ENCODE data around the gene MRPL1. TPM values are rescaled to one million over a fixed set of nuclear protein-coding genes. Genes with fewer than 3 reads are reported as not detected.

Gene MRPL1
- total RNA-seq, 4 donors from 2014 or later, result 17.1 to 25.6 (median 20.4) TPM

DNA sequence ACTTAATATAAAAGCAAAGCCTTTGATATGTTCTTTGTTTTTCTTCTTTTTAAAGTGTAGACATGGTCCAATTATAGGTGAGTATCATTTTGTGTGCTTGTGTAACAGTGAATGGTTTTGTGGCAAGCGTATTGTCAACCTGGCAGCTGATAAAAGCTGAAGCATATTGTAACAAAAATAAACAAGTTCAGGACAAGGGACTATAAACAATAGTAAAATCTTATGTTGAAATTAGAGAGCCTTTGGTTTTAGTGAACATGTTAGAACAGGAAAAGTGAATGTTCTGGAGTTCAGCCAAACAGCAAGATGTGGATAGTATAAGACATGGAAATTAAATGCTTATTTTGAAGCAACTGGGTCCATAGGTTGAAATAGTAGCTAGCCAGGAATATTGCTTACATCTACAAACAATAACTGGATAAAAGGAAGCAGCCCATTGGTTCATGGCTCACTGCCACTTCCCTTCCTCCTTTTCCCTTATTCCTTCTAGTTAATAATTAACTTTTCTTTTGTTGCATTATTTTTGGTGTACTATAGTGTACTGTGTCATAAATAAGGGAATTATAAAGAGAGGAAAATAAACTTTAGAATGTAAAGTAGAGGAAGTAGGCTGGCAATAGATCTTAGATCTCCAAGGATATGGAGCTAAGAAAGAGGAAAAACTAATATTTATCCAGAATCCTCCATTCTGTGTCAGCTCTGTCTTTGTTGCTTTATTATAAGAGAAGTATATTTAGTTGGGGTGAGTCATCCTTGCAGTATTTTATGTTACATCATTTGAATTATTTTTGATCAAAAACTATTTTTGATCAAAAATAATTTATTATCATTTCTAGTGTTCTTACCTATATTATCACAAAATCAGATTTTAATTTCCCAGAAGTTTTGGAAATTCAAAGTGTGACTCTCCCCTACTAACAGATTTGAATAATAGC is 65.6 kb downstream of the MRPL1 start:
- 88% methylated on average over 1 of the region's 1 CpG; no CpG with 5 or more reads in 1 of the 2 donors for WGBS, 2 donors (ENCODE audit: low coverage in 1 of 2)
- no peak for ATAC-seq
- Histone ChIP-seq H3K27ac (no peak overlapping the region), H3K4me3 (no peak overlapping the region), H3K4me1 (peaks cover 0 to 2% (median 0%) of the 10 kb centered on the region in 3 donors), H3K27me3 (no peaks in the 10 kb centered on the region), H3K9me3 (no peaks in the 10 kb centered on the region), H3K36me3 (peaks cover 0 to 28% of the 10 kb centered on the region in 2 donors)
- TF ChIP-seq EP300 (IDR thresholded peaks at IDR 0.05) (no peak), POLR2AphosphoS5 (IDR thresholded peaks at IDR 0.05) (no peak), POLR2A (IDR thresholded peaks at IDR 0.05) (no peak), CTCF (IDR thresholded peaks at IDR 0.05) (no peak)

- no peak for ATAC-seq
- WGBS, 2 donors (ENCODE audit: low coverage in 1 of 2), result 81 to 98% methylated on average over 4 to 5 of the region's 7 CpGs
- TF ChIP-seq POLR2A (IDR thresholded peaks at IDR 0.05) (no peak), CTCF (IDR thresholded peaks at IDR 0.05) (no peak), POLR2AphosphoS5 (IDR thresholded peaks at IDR 0.05) (no peak), EP300 (IDR thresholded peaks at IDR 0.05) (no peak)
- H3K36me3 ChIP-seq, result peaks cover 0 to 36% of the 10 kb centered on the region in 2 donors
- no peak overlapping the region for H3K27ac ChIP-seq
- H3K9me3 ChIP-seq, result no peaks in the 10 kb centered on the region
- peaks cover 0 to 2% (median 0%) of the 10 kb centered on the region in 3 donors for H3K4me1 ChIP-seq
- H3K27me3 ChIP-seq, result no peaks in the 10 kb centered on the region
- H3K4me3 ChIP-seq, result no peak overlapping the region
Measured at GRCh38 chr4:77930154-77930639, 67.6 kb downstream of the MRPL1 start.

- Histone ChIP-seq H3K36me3 (peaks cover 0 to 43% of the 10 kb centered on the region in 2 donors), H3K9me3 (no peaks in the 10 kb centered on the region), H3K4me1 (peaks cover 0 to 2% (median 0%) of the 10 kb centered on the region in 3 donors), H3K27ac (no peak overlapping the region), H3K4me3 (no peak overlapping the region), H3K27me3 (no peaks in the 10 kb centered on the region)
- ATAC-seq, result no peak
- WGBS, 2 donors (ENCODE audit: low coverage in 1 of 2), result 80 to 93% methylated on average over 3 to 4 of the region's 4 CpGs
- no peak for TF ChIP-seq POLR2A (IDR thresholded peaks at IDR 0.05)
- TF ChIP-seq POLR2AphosphoS5 (IDR thresholded peaks at IDR 0.05), result no peak
- no peak for TF ChIP-seq EP300 (IDR thresholded peaks at IDR 0.05)
- TF ChIP-seq CTCF (IDR thresholded peaks at IDR 0.05), result no peak
Measured at GRCh38 chr4:77930876-77931275, 68.2 kb downstream of the MRPL1 start.

DNA sequence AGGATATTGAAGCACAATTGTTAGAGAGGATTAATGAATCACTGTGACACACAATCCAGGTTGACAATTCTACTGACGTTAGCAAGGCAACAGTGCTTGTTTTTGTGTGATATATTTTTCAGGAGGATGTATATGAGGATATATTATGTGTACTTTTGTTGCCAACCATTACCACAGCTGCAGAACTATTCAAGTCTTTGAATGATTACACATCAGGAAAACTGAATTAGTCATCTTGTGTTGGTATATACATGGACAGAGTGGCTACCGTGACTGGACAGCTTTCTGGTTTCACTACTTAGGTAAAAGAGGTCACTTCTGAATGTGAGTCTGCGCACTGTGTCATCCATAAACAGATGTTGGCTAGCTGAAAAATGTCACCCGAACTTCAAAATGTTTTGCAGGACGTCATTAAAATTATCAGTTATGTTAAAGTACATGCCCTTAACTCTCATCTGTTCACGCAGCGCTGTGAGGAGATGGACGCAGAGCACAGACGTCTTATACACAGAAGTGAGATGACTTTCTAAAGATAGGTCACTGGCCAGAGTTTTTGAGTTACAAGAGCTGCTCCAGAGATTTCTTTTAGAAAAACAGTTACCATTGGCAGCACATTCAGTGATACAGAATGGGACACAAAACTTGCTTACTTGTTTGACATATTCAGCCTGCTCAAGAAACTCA is 69.0 kb downstream of the MRPL1 start:
- H3K4me1 ChIP-seq, result peaks cover 0 to 2% (median 0%) of the 10 kb centered on the region in 3 donors
- WGBS, 2 donors (ENCODE audit: low coverage in 1 of 2), result 70 to 89% methylated on average over 6 to 9 of the region's 9 CpGs

More for the DNA sequence above, 69.0 kb downstream of the MRPL1 start:
- TF ChIP-seq POLR2AphosphoS5 (IDR thresholded peaks at IDR 0.05) (no peak), CTCF (IDR thresholded peaks at IDR 0.05) (no peak), EP300 (IDR thresholded peaks at IDR 0.05) (no peak), POLR2A (IDR thresholded peaks at IDR 0.05) (no peak)
- Histone ChIP-seq H3K27me3 (no peaks in the 10 kb centered on the region), H3K9me3 (no peaks in the 10 kb centered on the region), H3K4me3 (no peak overlapping the region), H3K36me3 (peaks cover 0 to 46% of the 10 kb centered on the region in 2 donors), H3K27ac (no peak overlapping the region)
- ATAC-seq, result no peak

Data from gastroesophageal sphincter (tissue), 4 donors.